SK-N-SH (cell line): ENCODE results near the gene RAE1. TPM values are rescaled to one million over a fixed set of nuclear protein-coding genes. Genes with fewer than 3 reads are reported as not detected.

Experiments
- CTCF ChIA-PET: fragments of 300-600, 350-600 bp; formaldehyde crosslinking; extraction: SDS; loops from one replicate; lab custom pipeline; 2021; lab: Yijun Ruan, JAX
- POLR2A ChIA-PET: fragments of 350-600 bp; sonication (Branson Sonifier 250); formaldehyde crosslinking; extraction: SDS; loops from one replicate; lab custom pipeline; 2020; ENCODE audit warnings: antibody characterized with exemption, inconsistent platforms; lab: Yijun Ruan, JAX
- DNase-seq: peaks from one replicate; pipeline ENCODE4 v3.0.0; 2012
- H2AFZ ChIP-seq: fragments of 200-600 bp; sonication (generic); 2 replicates; pipeline ENCODE4 v1.8.1; 2016; ENCODE audit warnings: antibody characterized with exemption, mild to moderate bottlenecking, low read depth
- H3F3A ChIP-seq: fragments of 200-600 bp; sonication (generic); replicated peaks from 2 replicates; pipeline ENCODE3; 2016; ENCODE audit warnings: antibody characterized with exemption, mild to moderate bottlenecking; ENCODE audit not compliant: insufficient read depth
- H3K27ac ChIP-seq, 2 experiments: fragments of 200-500 bp in 1 of 2; fragments of 200-600 bp in 1 of 2; sonication (Bioruptor generic) in 1 of 2; sonication (generic), shearing (Covaris generic) in 1 of 2; 2 replicates each; pipeline versions ENCODE4 v1.5.1 to v1.6.1; 2014 to 2016; ENCODE audit warnings: low read depth in 2 of 2, inconsistent platforms in 1 of 2, low read length in 1 of 2, mild to moderate bottlenecking in 1 of 2, mixed read lengths in 1 of 2
- H3K27me3 ChIP-seq: fragments of 200-600 bp; sonication (generic), shearing (Covaris generic); 2 replicates; pipeline ENCODE4 v1.6.1; 2016; ENCODE audit warnings: mixed run types; ENCODE audit not compliant: insufficient read depth
- H3K36me3 ChIP-seq, 2 experiments: fragments of 200-500 bp in 1 of 2; fragments of 200-600 bp in 1 of 2; sonication (Bioruptor generic) in 1 of 2; sonication (generic) in 1 of 2; replicated peaks in 1 of 2; 2 replicates each; pipeline versions ENCODE3 to v1.5.1; 2014 to 2016; ENCODE audit warnings: low read length in 1 of 2, mild to moderate bottlenecking in 1 of 2; ENCODE audit not compliant: insufficient read depth in 2 of 2, control insufficient read depth in 1 of 2
- H3K4me1 ChIP-seq, 2 experiments: fragments of 200-500 bp in 1 of 2; fragments of 200-600 bp in 1 of 2; sonication (Bioruptor generic) in 1 of 2; sonication (generic), shearing (Covaris generic) in 1 of 2; 2 replicates each; pipeline versions ENCODE4 v1.5.1 to v1.6.1; 2014 to 2016; ENCODE audit warnings: low read depth in 1 of 2, low read length in 1 of 2, mixed run types in 1 of 2; ENCODE audit not compliant: insufficient read depth in 2 of 2, control insufficient read depth in 1 of 2
- H3K4me2 ChIP-seq: fragments of 200-600 bp; sonication (generic), shearing (Covaris generic); 2 replicates; pipeline ENCODE4 v1.6.1; 2017; ENCODE audit warnings: mixed run types
- H3K4me3 ChIP-seq, 2 experiments: fragments of 200-500 bp in 1 of 2; fragments of 200-600 bp in 1 of 2; sonication (Bioruptor generic) in 1 of 2; sonication (generic), shearing (Covaris generic) in 1 of 2; 2 replicates each; pipeline versions ENCODE4 v1.5.1 to v1.8.1; 2014 to 2016; ENCODE audit warnings: low read depth in 2 of 2, inconsistent platforms in 1 of 2, low read length in 1 of 2, mild to moderate bottlenecking in 1 of 2, mixed read lengths in 1 of 2, moderate library complexity in 1 of 2
- H3K79me2 ChIP-seq: fragments of 200-600 bp; sonication (generic); 2 replicates; pipeline ENCODE4 v1.8.1; 2017; ENCODE audit warnings: mild to moderate bottlenecking; ENCODE audit not compliant: insufficient read depth
- H3K9ac ChIP-seq: fragments of 200-600 bp; sonication (generic); 2 replicates; pipeline ENCODE4 v1.6.1; 2017; ENCODE audit warnings: mixed run types
- H3K9me2 ChIP-seq: fragments of 200-600 bp; sonication (generic); 2 replicates; pipeline ENCODE4 v1.6.1; 2017; ENCODE audit warnings: mixed run types
- H3K9me3 ChIP-seq: fragments of 200-600 bp; sonication (generic); 2 replicates; pipeline ENCODE4 v1.6.1; 2017; ENCODE audit warnings: mixed run types, mild to moderate bottlenecking, moderate library complexity
- H4K20me1 ChIP-seq: fragments of 200-600 bp; sonication (generic); 2 replicates; pipeline ENCODE4 v1.6.1; 2017; ENCODE audit warnings: mild to moderate bottlenecking, mixed run types; ENCODE audit not compliant: insufficient read depth
- ELF1 ChIP-seq: IDR thresholded peaks from 2 replicates; pipeline ENCODE4 v1.4.0; 2012
- GABPA ChIP-seq: IDR thresholded peaks from 2 replicates; pipeline ENCODE4 v1.4.0; 2012; ENCODE audit warnings: low read depth, mild to moderate bottlenecking
- JUND ChIP-seq: IDR thresholded peaks from 2 replicates; pipeline ENCODE4 v1.4.0; 2012
- MEF2A ChIP-seq: IDR thresholded peaks from 2 replicates; pipeline ENCODE4 v1.4.0; 2012; ENCODE audit warnings: low read depth, borderline replicate concordance
- MXI1 ChIP-seq: IDR thresholded peaks from 2 replicates; pipeline ENCODE4 v1.6.1; 2012; ENCODE audit warnings: mild to moderate bottlenecking, low read depth, low read length, improper control_type of control experiment
- NFIC ChIP-seq: IDR thresholded peaks from 2 replicates; pipeline ENCODE4 v1.4.0; 2012; ENCODE audit warnings: borderline replicate concordance
- NRF1 ChIP-seq: IDR thresholded peaks from 2 replicates; pipeline ENCODE4 v1.6.1; 2012; ENCODE audit warnings: low read depth, mild to moderate bottlenecking, low read length
- POLR2AphosphoS5 ChIP-seq: IDR thresholded peaks from 2 replicates; pipeline ENCODE4 v1.6.1; 2012; ENCODE audit warnings: low read depth, low read length
- RAD21 ChIP-seq: IDR thresholded peaks from 2 replicates; pipeline ENCODE4 v1.6.1; 2012; ENCODE audit warnings: mild to moderate bottlenecking, low read length
- RCOR1 ChIP-seq: fragments of 150-350 bp; IDR thresholded peaks from 2 replicates; pipeline ENCODE4 v1.6.1; 2017; ENCODE audit warnings: antibody characterized with exemption, low read length
- RFX5 ChIP-seq: IDR thresholded peaks from 2 replicates; pipeline ENCODE4 v1.6.1; 2012; ENCODE audit warnings: mild to moderate bottlenecking, improper control_type of control experiment, low read length
- SIN3A ChIP-seq: IDR thresholded peaks from 2 replicates; pipeline ENCODE4 v1.6.1; 2012; ENCODE audit warnings: low read depth, mild to moderate bottlenecking, low read length, moderate library complexity, borderline replicate concordance
- YY1 ChIP-seq: IDR thresholded peaks from 2 replicates; pipeline ENCODE4 v1.4.0; 2012; ENCODE audit warnings: low read depth, mild to moderate bottlenecking
- WGBS: methylation state at CpG from one replicate; pipeline ENCODE4 v1.1.6; 2017; ENCODE audit warnings: low lambda C conversion rate; 5-methylcytosine and 5-hydroxymethylcytosine counted together
- polyA plus RNA-seq, 3 experiments: library from polyadenylated mRNA; depleted of rRNA; stranded (reverse); fragments of >200 nt; gene quantifications; 2 replicates each; pipeline ENCODE4 v1.2.3, GENCODE V29; 2012
- TF ChIP-seq, protein P1 (sequence below): IDR thresholded peaks from 2 replicates; pipeline ENCODE4 v1.6.1; 2012; ENCODE audit warnings: mild to moderate bottlenecking, low read depth, low read length, moderate library complexity
- TF ChIP-seq, protein P2 (sequence below): IDR thresholded peaks from 2 replicates; pipeline ENCODE4 v1.4.0; 2012; ENCODE audit warnings: low read depth
- TF ChIP-seq, protein P3 (sequence below): fragments of 150-350 bp; IDR thresholded peaks from 2 replicates; pipeline ENCODE4 v1.6.1; 2016; ENCODE audit warnings: mild to moderate bottlenecking, low read depth, low read length
- TF ChIP-seq, protein P4 (sequence below): fragments of 150-350 bp; IDR thresholded peaks from 2 replicates; pipeline ENCODE4 v1.6.1; 2017; ENCODE audit warnings: antibody characterized with exemption, low read length, low read depth, borderline replicate concordance
- TF ChIP-seq, protein P5 (sequence below): IDR thresholded peaks from 2 replicates; pipeline ENCODE4 v1.4.0; 2012; ENCODE audit warnings: low read depth, borderline replicate concordance

Gene RAE1
- polyA plus RNA-seq, 1 of the 3 experiments (the other 2 are of a cell fraction), result 82.4 TPM

DNA sequence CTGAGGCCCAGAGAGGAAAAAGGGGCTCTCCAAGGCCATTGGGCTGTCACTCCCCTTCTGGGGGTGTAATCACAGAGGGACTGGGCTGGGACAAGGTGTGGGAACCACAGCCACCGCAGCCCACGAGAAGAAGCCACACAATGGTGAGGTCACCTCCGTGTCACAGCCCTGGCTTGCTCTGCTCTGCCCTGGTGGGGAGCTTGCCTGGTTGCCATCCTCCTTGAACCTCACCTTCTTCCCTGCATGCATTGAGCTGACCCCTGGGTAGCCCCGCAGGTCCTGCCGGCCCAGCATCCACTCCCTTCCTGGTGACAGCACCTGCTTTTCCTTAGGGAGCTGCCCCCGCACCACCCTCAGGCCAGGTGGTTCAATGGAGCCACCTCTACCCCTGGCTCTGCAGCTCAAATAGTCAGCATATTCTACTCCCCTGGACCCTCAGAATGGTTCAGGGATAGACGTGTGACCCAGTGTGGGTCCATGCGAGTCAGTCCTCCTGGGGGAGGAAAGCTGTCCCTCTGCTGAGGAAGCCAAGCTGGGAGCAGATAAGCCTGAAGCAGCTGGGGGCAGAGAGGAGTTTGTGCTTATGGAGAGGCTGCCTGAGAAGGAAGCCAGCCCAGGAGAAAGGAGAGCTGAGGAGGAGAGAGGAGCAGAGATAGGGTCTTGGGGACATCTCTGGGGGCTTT, 61.4 kb downstream of the RAE1 start:
- ChIA-PET POLR2A (interaction anchor here (0.6 to 1.0 kb wide), 2 partner anchors 16 to 29 kb away, joined by 3 to 4 read pairs; no protein-coding TSS in a partner anchor), CTCF (interaction anchor here (0.8 to 2.0 kb wide), 4 partner anchors 23 to 86 kb away, joined by 3 to 6 read pairs (median 4); no protein-coding TSS in a partner anchor)
- 43% methylated on average over 2 of the region's 8 CpGs for WGBS

DNA sequence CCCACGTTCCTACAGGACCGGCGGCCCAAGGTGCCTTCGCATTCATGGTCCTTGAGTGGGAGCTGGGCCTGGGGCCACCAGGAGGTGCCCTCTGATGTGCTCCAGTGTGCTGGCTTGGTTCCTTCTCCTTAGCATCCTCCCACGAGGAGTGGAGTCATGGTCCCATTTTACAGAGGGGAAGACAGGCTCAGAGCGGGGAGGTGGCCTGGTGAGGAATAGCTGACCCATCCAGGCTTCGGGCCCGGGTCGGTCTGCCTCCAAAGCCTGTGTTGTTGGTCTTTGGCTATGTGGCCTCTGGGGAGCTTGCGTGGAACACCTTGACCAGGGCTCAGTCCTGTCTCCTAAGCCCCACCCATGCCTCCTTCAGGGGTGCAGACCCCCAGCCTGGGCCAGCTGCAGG, 62.9 kb downstream of the RAE1 start:
- Histone ChIP-seq H3K4me1 (peaks cover 0 to 14% of the 10 kb centered on the region in 2 experiments; a peak in 1 of 4 replicates), H3K4me2 (no peak overlapping the region), H2AFZ (no peak overlapping the region), H3K9me2 (no peaks in the 10 kb centered on the region), H3F3A (peaks cover 3% of the 10 kb centered on the region), H3K27ac (no peak overlapping the region), H3K79me2 (no peaks in the 10 kb centered on the region), H3K4me3 (no peak overlapping the region), H3K9me3 (no peaks in the 10 kb centered on the region), H4K20me1 (no peaks in the 10 kb centered on the region), H3K27me3 (no peaks in the 10 kb centered on the region), H3K9ac (no peak overlapping the region), H3K36me3 (peaks cover 0 to 3% of the 10 kb centered on the region in 2 experiments)
- CTCF ChIA-PET, result interaction anchor here (1.0 to 1.7 kb wide), 2 partner anchors 78 to 85 kb away, joined by 3 to 4 read pairs; no protein-coding TSS in a partner anchor
- DNase-seq, result no peak
- TF ChIP-seq, protein P1, sequence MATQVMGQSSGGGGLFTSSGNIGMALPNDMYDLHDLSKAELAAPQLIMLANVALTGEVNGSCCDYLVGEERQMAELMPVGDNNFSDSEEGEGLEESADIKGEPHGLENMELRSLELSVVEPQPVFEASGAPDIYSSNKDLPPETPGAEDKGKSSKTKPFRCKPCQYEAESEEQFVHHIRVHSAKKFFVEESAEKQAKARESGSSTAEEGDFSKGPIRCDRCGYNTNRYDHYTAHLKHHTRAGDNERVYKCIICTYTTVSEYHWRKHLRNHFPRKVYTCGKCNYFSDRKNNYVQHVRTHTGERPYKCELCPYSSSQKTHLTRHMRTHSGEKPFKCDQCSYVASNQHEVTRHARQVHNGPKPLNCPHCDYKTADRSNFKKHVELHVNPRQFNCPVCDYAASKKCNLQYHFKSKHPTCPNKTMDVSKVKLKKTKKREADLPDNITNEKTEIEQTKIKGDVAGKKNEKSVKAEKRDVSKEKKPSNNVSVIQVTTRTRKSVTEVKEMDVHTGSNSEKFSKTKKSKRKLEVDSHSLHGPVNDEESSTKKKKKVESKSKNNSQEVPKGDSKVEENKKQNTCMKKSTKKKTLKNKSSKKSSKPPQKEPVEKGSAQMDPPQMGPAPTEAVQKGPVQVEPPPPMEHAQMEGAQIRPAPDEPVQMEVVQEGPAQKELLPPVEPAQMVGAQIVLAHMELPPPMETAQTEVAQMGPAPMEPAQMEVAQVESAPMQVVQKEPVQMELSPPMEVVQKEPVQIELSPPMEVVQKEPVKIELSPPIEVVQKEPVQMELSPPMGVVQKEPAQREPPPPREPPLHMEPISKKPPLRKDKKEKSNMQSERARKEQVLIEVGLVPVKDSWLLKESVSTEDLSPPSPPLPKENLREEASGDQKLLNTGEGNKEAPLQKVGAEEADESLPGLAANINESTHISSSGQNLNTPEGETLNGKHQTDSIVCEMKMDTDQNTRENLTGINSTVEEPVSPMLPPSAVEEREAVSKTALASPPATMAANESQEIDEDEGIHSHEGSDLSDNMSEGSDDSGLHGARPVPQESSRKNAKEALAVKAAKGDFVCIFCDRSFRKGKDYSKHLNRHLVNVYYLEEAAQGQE, result no peak
- TF ChIP-seq MXI1, result no peak
- TF ChIP-seq, protein P2, sequence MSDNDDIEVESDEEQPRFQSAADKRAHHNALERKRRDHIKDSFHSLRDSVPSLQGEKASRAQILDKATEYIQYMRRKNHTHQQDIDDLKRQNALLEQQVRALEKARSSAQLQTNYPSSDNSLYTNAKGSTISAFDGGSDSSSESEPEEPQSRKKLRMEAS, result no peak
- TF ChIP-seq RCOR1, result no peak
- TF ChIP-seq GABPA, result no peak
- TF ChIP-seq NRF1, result no peak
- TF ChIP-seq MEF2A, result no peak
- TF ChIP-seq, protein P3, sequence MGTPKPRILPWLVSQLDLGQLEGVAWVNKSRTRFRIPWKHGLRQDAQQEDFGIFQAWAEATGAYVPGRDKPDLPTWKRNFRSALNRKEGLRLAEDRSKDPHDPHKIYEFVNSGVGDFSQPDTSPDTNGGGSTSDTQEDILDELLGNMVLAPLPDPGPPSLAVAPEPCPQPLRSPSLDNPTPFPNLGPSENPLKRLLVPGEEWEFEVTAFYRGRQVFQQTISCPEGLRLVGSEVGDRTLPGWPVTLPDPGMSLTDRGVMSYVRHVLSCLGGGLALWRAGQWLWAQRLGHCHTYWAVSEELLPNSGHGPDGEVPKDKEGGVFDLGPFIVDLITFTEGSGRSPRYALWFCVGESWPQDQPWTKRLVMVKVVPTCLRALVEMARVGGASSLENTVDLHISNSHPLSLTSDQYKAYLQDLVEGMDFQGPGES, result no peak
- TF ChIP-seq RAD21, result no peak
- TF ChIP-seq YY1, result no peak
- POLR2A ChIA-PET, result no interaction called here
- WGBS, result 52% methylated on average over 2 of the region's 10 CpGs

More for the DNA sequence above, 61.4 kb downstream of the RAE1 start:
- Histone ChIP-seq H3K4me3 (no peak overlapping the region), H3K9me2 (no peaks in the 10 kb centered on the region), H3K79me2 (no peaks in the 10 kb centered on the region), H3K27ac (no peak overlapping the region), H4K20me1 (no peaks in the 10 kb centered on the region), H3K4me2 (no peak overlapping the region), H3K27me3 (no peaks in the 10 kb centered on the region), H3F3A (no peaks in the 10 kb centered on the region), H3K36me3 (peaks cover 0 to 15% of the 10 kb centered on the region in 2 experiments)
- TF ChIP-seq RCOR1, result no peak
- no peak for TF ChIP-seq RAD21
- no peak for TF ChIP-seq MXI1
- no peak for TF ChIP-seq ELF1
- TF ChIP-seq, protein P4, sequence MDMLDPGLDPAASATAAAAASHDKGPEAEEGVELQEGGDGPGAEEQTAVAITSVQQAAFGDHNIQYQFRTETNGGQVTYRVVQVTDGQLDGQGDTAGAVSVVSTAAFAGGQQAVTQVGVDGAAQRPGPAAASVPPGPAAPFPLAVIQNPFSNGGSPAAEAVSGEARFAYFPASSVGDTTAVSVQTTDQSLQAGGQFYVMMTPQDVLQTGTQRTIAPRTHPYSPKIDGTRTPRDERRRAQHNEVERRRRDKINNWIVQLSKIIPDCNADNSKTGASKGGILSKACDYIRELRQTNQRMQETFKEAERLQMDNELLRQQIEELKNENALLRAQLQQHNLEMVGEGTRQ, result no peak
- no peak for TF ChIP-seq POLR2AphosphoS5
- TF ChIP-seq GABPA, result no peak
- no peak for TF ChIP-seq SIN3A
- no peak for TF ChIP-seq JUND
- TF ChIP-seq, protein P5, sequence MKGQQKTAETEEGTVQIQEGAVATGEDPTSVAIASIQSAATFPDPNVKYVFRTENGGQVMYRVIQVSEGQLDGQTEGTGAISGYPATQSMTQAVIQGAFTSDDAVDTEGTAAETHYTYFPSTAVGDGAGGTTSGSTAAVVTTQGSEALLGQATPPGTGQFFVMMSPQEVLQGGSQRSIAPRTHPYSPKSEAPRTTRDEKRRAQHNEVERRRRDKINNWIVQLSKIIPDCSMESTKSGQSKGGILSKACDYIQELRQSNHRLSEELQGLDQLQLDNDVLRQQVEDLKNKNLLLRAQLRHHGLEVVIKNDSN, result no peak
- TF ChIP-seq RFX5, result no peak
- TF ChIP-seq NFIC, result no peak
- TF ChIP-seq, all 33 proteins: peak for 0
- peaks cover 0 to 22% of the 10 kb centered on the region in 2 experiments; a peak in 1 of 4 replicates for H3K4me1 ChIP-seq
- no peak overlapping the region for H2AFZ ChIP-seq
- H3K9ac ChIP-seq, result no peak overlapping the region
- no peaks in the 10 kb centered on the region for H3K9me3 ChIP-seq
- DNase-seq, result no peak
